NB4 (cell line): ENCODE results near the gene PPP2R1B.

ENCODE experiments used
- DNase-seq: peaks from one replicate; pipeline ENCODE4 v3.0.0; 2010; ENCODE audit warnings: low read depth
- H3K4me3 ChIP-seq: one replicate; pipeline ENCODE4 v1.5.1; 2011; ENCODE audit warnings: mild to moderate bottlenecking, low read depth, low read length, moderate library complexity
- MYC ChIP-seq: IDR thresholded peaks from 2 replicates; pipeline ENCODE4 v1.6.1; 2011; ENCODE audit warnings: low read depth, low read length
- POLR2A ChIP-seq: IDR thresholded peaks from 2 replicates; pipeline ENCODE4 v1.6.1; 2011; ENCODE audit warnings: mild to moderate bottlenecking; ENCODE audit not compliant: insufficient read length; ENCODE audit errors: extremely low read depth
- TF ChIP-seq, protein P1 (sequence below): IDR thresholded peaks from one replicate; pipeline ENCODE4 v1.5.1; 2012; ENCODE audit warnings: low read depth, low read length
- TF ChIP-seq, protein P2 (sequence below): IDR thresholded peaks from 2 replicates; pipeline ENCODE4 v1.6.1; 2011; ENCODE audit warnings: low read depth, low read length

Gene PPP2R1B

DNA sequence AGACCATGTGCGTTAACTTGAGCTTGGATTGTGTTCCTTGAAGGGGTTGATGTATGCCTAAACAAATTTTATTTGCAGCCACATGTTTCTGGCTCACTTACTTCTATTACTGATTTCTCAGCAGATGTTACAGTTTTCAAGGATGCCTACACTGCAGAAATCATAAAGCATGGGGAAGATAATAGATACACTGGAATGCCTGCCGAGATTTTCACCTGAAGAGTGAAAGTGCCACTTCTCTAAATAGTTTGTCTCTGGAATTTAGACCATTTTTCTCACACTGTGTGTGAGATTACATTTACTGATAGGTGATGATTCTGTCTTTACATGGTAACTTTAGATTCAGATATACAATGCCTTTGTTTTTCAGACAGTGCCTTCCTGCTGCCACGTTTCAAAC is 82.4 kb downstream of the PPP2R1B start:
- H3K4me3 ChIP-seq, result no peak overlapping the region
- TF ChIP-seq, protein P1, sequence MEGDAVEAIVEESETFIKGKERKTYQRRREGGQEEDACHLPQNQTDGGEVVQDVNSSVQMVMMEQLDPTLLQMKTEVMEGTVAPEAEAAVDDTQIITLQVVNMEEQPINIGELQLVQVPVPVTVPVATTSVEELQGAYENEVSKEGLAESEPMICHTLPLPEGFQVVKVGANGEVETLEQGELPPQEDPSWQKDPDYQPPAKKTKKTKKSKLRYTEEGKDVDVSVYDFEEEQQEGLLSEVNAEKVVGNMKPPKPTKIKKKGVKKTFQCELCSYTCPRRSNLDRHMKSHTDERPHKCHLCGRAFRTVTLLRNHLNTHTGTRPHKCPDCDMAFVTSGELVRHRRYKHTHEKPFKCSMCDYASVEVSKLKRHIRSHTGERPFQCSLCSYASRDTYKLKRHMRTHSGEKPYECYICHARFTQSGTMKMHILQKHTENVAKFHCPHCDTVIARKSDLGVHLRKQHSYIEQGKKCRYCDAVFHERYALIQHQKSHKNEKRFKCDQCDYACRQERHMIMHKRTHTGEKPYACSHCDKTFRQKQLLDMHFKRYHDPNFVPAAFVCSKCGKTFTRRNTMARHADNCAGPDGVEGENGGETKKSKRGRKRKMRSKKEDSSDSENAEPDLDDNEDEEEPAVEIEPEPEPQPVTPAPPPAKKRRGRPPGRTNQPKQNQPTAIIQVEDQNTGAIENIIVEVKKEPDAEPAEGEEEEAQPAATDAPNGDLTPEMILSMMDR, result no peak
- TF ChIP-seq, protein P2, sequence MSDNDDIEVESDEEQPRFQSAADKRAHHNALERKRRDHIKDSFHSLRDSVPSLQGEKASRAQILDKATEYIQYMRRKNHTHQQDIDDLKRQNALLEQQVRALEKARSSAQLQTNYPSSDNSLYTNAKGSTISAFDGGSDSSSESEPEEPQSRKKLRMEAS, result no peak
- TF ChIP-seq MYC (no peak), POLR2A (no peak)
- no peak for DNase-seq

DNA sequence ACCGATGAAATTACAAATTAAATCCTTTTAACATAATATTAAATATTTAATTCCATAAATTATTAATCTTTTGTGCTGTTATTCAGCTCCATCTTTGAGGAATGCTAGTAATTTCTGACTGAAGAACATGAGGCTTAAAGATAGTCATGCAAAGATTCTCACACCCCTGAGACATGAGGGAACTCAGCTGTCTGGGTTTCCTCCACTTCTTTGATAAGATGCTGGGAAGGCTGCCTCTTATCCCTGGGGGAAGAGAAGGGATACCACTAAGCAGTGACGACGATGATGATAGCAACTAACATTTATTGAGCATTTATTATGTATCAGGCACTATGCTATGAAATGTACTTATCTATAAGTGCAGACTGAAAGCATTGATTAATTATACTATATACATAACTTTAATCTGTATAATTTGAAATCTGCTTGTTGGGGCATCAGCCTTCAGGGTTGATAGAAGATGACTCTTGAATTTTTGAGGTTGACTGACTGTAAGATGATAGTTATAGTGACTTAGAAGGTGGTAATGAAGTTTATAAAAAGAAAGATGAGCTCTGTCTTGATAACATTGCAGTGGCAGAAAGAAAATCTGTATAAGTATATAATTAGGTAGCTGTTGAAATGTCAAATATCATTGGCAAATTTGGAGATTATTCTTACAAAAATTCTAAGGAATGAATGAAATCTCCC is 85.6 kb downstream of the PPP2R1B start:
- no peak for DNase-seq
- TF ChIP-seq POLR2A (no peak), MYC (no peak)
- TF ChIP-seq, protein P1, result no peak
- TF ChIP-seq, protein P2, result no peak
- H3K4me3 ChIP-seq, result no peak overlapping the region
